Measurements from ENCODE around the gene NTM.

The NTM gene

GRCh38 chr11:131593301-131593700 is 222.9 kb downstream of the NTM start:
- DNase-seq (ENCODE audit: extremely low read depth, low read depth): no peak
- TF ChIP-seq CTCF (IDR thresholded peaks at IDR 0.05; ENCODE audit: low read depth, low read length): no peak

- no peak for TF ChIP-seq CTCF (IDR thresholded peaks at IDR 0.05; ENCODE audit: low read depth, low read length)
- DNase-seq (ENCODE audit: extremely low read depth, low read depth): no peak
Observed at GRCh38 chr11:131595797-131596196, 225.4 kb downstream of the NTM start.

GRCh38 chr11:131597890-131598289 is 227.5 kb downstream of the NTM start:
- TF ChIP-seq CTCF (IDR thresholded peaks at IDR 0.05; ENCODE audit: low read depth, low read length): no peak
- DNase-seq (ENCODE audit: extremely low read depth, low read depth): no peak

- no peak for TF ChIP-seq CTCF (IDR thresholded peaks at IDR 0.05; ENCODE audit: low read depth, low read length)
- DNase-seq (ENCODE audit: extremely low read depth, low read depth): no peak
Observed at GRCh38 chr11:131598305-131598704, 227.9 kb downstream of the NTM start.

- no peak for DNase-seq (ENCODE audit: extremely low read depth, low read depth)
- no peak for TF ChIP-seq CTCF (IDR thresholded peaks at IDR 0.05; ENCODE audit: low read depth, low read length)
Observed at GRCh38 chr11:131599285-131599684, 228.9 kb downstream of the NTM start.

- DNase-seq (ENCODE audit: extremely low read depth, low read depth): peak; percentile 8
Observed at GRCh38 chr11:131600628-131601027, 230.2 kb downstream of the NTM start.

GRCh38 chr11:131601586-131601985 is 231.2 kb downstream of the NTM start:
- DNase-seq (ENCODE audit: extremely low read depth, low read depth): no peak
- TF ChIP-seq CTCF (IDR thresholded peaks at IDR 0.05; ENCODE audit: low read depth, low read length): no peak

More at GRCh38 chr11:131600628-131601027, 230.2 kb downstream of the NTM start:
- no peak for TF ChIP-seq CTCF (IDR thresholded peaks at IDR 0.05; ENCODE audit: low read depth, low read length)

All from AG09319 (cell line).